GM12873 (cell line): Measurements from ENCODE around the gene SYNE1.
A peak's percentile ranks its signal among the peaks of the same experiment; 100 is the strongest.

ENCODE experiments used
- TF ChIP-seq, protein P1 (sequence below): IDR thresholded peaks from 2 replicates; pipeline ENCODE4 v1.5.1; 2012; ENCODE audit warnings: low read depth, mild to moderate bottlenecking, moderate library complexity, low read length, control low read depth; ENCODE audit not compliant: insufficient read depth; ENCODE audit errors: missing control alignments

SYNE1 gene

DNA sequence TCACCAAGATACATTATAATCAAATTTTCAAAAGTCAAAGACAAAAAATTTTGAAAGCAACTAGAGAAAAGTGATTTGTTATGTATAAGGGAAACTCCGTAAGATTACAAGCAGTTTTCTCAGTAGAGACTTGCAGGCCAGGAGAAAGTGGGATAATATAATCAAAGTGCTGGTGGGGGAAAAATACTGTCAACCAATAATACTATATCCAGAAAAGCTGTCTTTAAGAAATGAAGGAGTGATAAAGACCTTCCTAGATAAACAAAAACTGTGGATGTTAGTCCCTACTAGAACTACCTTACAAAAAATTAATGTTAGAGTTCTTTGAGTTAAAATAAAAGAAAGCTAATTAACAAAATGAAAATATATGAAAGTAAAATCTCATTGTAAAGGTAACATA lies 79.7 kb downstream of the SYNE1 start:
- TF ChIP-seq, protein P1, sequence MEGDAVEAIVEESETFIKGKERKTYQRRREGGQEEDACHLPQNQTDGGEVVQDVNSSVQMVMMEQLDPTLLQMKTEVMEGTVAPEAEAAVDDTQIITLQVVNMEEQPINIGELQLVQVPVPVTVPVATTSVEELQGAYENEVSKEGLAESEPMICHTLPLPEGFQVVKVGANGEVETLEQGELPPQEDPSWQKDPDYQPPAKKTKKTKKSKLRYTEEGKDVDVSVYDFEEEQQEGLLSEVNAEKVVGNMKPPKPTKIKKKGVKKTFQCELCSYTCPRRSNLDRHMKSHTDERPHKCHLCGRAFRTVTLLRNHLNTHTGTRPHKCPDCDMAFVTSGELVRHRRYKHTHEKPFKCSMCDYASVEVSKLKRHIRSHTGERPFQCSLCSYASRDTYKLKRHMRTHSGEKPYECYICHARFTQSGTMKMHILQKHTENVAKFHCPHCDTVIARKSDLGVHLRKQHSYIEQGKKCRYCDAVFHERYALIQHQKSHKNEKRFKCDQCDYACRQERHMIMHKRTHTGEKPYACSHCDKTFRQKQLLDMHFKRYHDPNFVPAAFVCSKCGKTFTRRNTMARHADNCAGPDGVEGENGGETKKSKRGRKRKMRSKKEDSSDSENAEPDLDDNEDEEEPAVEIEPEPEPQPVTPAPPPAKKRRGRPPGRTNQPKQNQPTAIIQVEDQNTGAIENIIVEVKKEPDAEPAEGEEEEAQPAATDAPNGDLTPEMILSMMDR: no peak

DNA sequence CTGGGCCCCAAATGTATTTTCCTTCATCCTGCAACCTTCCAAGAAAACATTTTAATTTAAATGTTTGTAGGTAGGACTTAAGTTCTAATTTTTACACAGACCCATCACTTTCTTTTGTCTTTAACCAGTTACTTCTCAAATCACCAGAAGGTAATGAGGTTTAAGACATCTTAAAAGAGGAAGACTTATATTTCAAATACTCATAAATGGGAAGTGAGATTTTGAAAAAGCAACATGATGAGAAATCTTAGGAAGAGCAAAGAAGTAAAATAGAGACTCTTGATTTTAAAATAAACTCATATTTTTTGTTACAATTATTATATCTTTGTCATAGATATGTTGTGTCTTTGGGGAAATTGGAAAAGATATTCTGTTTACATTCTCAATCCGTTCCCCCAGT lies 82.3 kb downstream of the SYNE1 start:
- TF ChIP-seq, protein P1: no peak

- TF ChIP-seq, protein P1: peak; percentile 87
Observed at GRCh38 chr6:152552616-152553209, 84.4 kb downstream of the SYNE1 start.

GRCh38 chr6:152543519-152543918 lies 93.6 kb downstream of the SYNE1 start:
- TF ChIP-seq, protein P1: no peak

DNA sequence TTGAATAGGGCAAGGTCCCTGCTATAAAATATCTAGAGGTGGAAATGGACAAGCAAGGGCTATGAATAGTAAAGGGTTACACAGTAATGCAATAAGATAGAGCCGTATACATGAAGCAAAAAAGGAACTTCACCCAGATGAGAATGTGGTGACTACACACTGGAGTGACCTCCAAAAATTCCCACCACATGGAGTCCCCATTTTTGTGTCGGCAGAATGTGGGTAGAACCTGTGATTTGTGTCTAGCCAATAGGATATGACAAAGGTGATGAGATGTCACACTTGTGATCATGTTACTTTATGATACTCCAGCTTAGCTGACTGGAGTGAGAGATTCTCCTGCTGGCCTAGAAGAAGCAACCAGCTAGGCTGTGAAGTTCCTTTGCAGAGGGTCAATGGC lies 96.8 kb downstream of the SYNE1 start:
- TF ChIP-seq, protein P1: no peak

- TF ChIP-seq, protein P1: no peak
Observed at GRCh38 chr6:152534541-152534940, 102.6 kb downstream of the SYNE1 start.

GRCh38 chr6:152532556-152533422 lies 104.4 kb downstream of the SYNE1 start:
- TF ChIP-seq, protein P1: no peak
